Suprapubic skin (tissue), 2 donors: Measurements from ENCODE around the gene SMAD7.

ENCODE experiments used
- EP300 ChIP-seq: sonication (generic); formaldehyde crosslinking; IDR thresholded peaks from one replicate; pipeline ENCODE4 v1.6.1; 2017; ENCODE audit warnings: antibody characterized with exemption
- POLR2A ChIP-seq, 2 donors: fragments of 450-650 bp; IDR thresholded peaks; one replicate each; pipeline ENCODE4 v1.6.1; 2017; ENCODE audit warnings: antibody characterized with exemption in 2 of 2, mild to moderate bottlenecking in 2 of 2, moderate library complexity in 2 of 2

- TF ChIP-seq POLR2A (IDR thresholded peaks at IDR 0.05): no peak
- TF ChIP-seq EP300: no peak
Measured at GRCh38 chr18:48955830-48956261, 5.1 kb upstream of the SMAD7 start.
